WTC11 (cell line): ENCODE data around the gene RTN4. TPM values are rescaled to one million over a fixed set of nuclear protein-coding genes. Genes with fewer than 3 reads are reported as not detected.
"Not testable (repeated sequence)": the region's sequence is repeated elsewhere in the genome, so short reads cannot be mapped to it uniquely, and the experiment has no call there.

Experiments
- ATAC-seq: fragments of 200-7000 bp; cut with Tn5 transposase; 2 replicates; pipeline ENCODE4 v1.10.0; 2021; ENCODE audit warnings: mild to moderate bottlenecking, moderate library complexity
- CTCF ChIA-PET: fragments of 300-600 bp; sonication (Branson Sonifier 250); formaldehyde crosslinking; loops from one replicate; lab custom pipeline; 2021; ENCODE audit warnings: antibody characterized with exemption; lab: Charles Lee
- POLR2A ChIA-PET: fragments of 350-600 bp; sonication (Branson Sonifier 250); formaldehyde crosslinking; loops from one replicate; lab custom pipeline; 2021; ENCODE audit warnings: antibody characterized with exemption; lab: Charles Lee
- DNase-seq: peaks from one replicate; pipeline ENCODE4 v3.0.0; 2021; ENCODE audit warnings: low spot score
- H3K27ac Mint-ChIP-seq: 2 replicates; pipeline ENCODE4 v1.8.0; 2021; ENCODE audit warnings: mixed read lengths
- H3K27me3 Mint-ChIP-seq: 2 replicates; pipeline ENCODE4 v1.8.0; 2021; ENCODE audit warnings: low read depth, mild to moderate bottlenecking, moderate library complexity, mixed read lengths
- H3K36me3 Mint-ChIP-seq: 2 replicates; pipeline ENCODE4 v1.8.0; 2021; ENCODE audit warnings: mixed read lengths
- H3K4me1 Mint-ChIP-seq: 2 replicates; pipeline ENCODE4 v1.8.0; 2022; ENCODE audit warnings: mixed read lengths
- H3K4me3 Mint-ChIP-seq: 2 replicates; pipeline ENCODE4 v1.8.0; 2021; ENCODE audit warnings: mild to moderate bottlenecking, moderate library complexity, mixed read lengths
- H3K9me3 Mint-ChIP-seq: 2 replicates; pipeline ENCODE4 v1.8.0; 2021; ENCODE audit warnings: mixed read lengths
- AFF4 ChIP-seq: sonication (generic); formaldehyde crosslinking; IDR thresholded peaks from 2 replicates; pipeline ENCODE4 v1.8.1; 2023; ENCODE audit warnings: mild to moderate bottlenecking, missing genetic modification reagents, borderline replicate concordance
- CREM ChIP-seq: sonication (generic); formaldehyde crosslinking; IDR thresholded peaks from 2 replicates; pipeline ENCODE4 v1.8.1; 2022; ENCODE audit warnings: mild to moderate bottlenecking, missing genetic modification reagents, moderate library complexity
- EMX1 ChIP-seq: fragments of 250-450 bp; sonication (Bioruptor Pico); IDR thresholded peaks from 2 replicates; pipeline ENCODE4 v1.8.0; 2021; ENCODE audit warnings: mild to moderate bottlenecking
- FOXP1 ChIP-seq: sonication (generic); formaldehyde crosslinking; IDR thresholded peaks from 2 replicates; pipeline ENCODE4 v1.8.0; 2022; ENCODE audit warnings: missing genetic modification reagents, mild to moderate bottlenecking, moderate library complexity, borderline replicate concordance
- HMGA2 ChIP-seq: fragments of 250-450 bp; sonication (Bioruptor Pico); IDR thresholded peaks from 2 replicates; pipeline ENCODE4 v1.4.0; 2021; ENCODE audit warnings: mild to moderate bottlenecking, moderate library complexity
- MAX ChIP-seq: sonication (generic); formaldehyde crosslinking; IDR thresholded peaks from 2 replicates; pipeline ENCODE4 v1.8.0; 2022; ENCODE audit warnings: mild to moderate bottlenecking, missing genetic modification reagents
- NFATC4 ChIP-seq: fragments of 250-450 bp; sonication (Bioruptor Pico); IDR thresholded peaks from 2 replicates; pipeline ENCODE4 v1.9.0; 2021; ENCODE audit warnings: mild to moderate bottlenecking
- NFE2L1 ChIP-seq: sonication (generic); formaldehyde crosslinking; IDR thresholded peaks from 2 replicates; pipeline ENCODE4 v1.8.1; 2023; ENCODE audit warnings: missing genetic modification reagents
- NR3C1 ChIP-seq: sonication (generic); formaldehyde crosslinking; conservative IDR thresholded peaks from 2 replicates; pipeline ENCODE4 v1.8.1; 2023; ENCODE audit warnings: low read depth, mild to moderate bottlenecking, missing genetic modification reagents
- PRDM15 ChIP-seq: sonication (generic); formaldehyde crosslinking; IDR thresholded peaks from 2 replicates; pipeline ENCODE4 v1.8.0; 2022; ENCODE audit warnings: missing genetic modification reagents
- PREB ChIP-seq: sonication (generic); formaldehyde crosslinking; IDR thresholded peaks from 2 replicates; pipeline ENCODE4 v1.8.1; 2022; ENCODE audit warnings: mild to moderate bottlenecking, missing genetic modification reagents, moderate library complexity, borderline replicate concordance
- RELA ChIP-seq: sonication (generic); formaldehyde crosslinking; IDR thresholded peaks from 2 replicates; pipeline ENCODE4 v1.8.1; 2022; ENCODE audit warnings: missing genetic modification reagents, mild to moderate bottlenecking, borderline replicate concordance
- SMAD3 ChIP-seq: sonication (generic); formaldehyde crosslinking; IDR thresholded peaks from 2 replicates; pipeline ENCODE4 v1.8.0; 2022; ENCODE audit warnings: missing genetic modification reagents, mild to moderate bottlenecking, borderline replicate concordance
- ZBTB43 ChIP-seq: sonication (generic); formaldehyde crosslinking; IDR thresholded peaks from 2 replicates; pipeline ENCODE4 v1.8.1; 2023; ENCODE audit warnings: mild to moderate bottlenecking, missing genetic modification reagents
- ZNF219 ChIP-seq: sonication (generic); formaldehyde crosslinking; IDR thresholded peaks from 2 replicates; pipeline ENCODE4 v1.8.0; 2023; ENCODE audit warnings: missing genetic modification reagents, mild to moderate bottlenecking, borderline replicate concordance
- ZNF232 ChIP-seq: sonication (generic); formaldehyde crosslinking; IDR thresholded peaks from 2 replicates; pipeline ENCODE4 v1.8.0; 2022; ENCODE audit warnings: mild to moderate bottlenecking, missing genetic modification reagents
- ZNF281 ChIP-seq: sonication (generic); formaldehyde crosslinking; IDR thresholded peaks from 2 replicates; pipeline ENCODE4 v1.8.0; 2023; ENCODE audit warnings: mild to moderate bottlenecking, missing genetic modification reagents
- ZNF396 ChIP-seq: fragments of 250-450 bp; sonication (Bioruptor Pico); IDR thresholded peaks from 2 replicates; pipeline ENCODE4 v1.8.0; 2021; ENCODE audit warnings: mild to moderate bottlenecking, moderate library complexity, borderline replicate concordance
- total RNA-seq: library from RNA; stranded (reverse); gene quantifications from 3 replicates; pipeline ENCODE4 v1.2.3, GENCODE V29; 2021

Gene RTN4
- total RNA-seq, 1 experiment from 2014 or later, result 202 TPM

- H3K4me1 Mint-ChIP-seq, DNase-seq, H3K27ac Mint-ChIP-seq, H3K36me3 Mint-ChIP-seq, ATAC-seq, H3K4me3 Mint-ChIP-seq, CTCF ChIA-PET, POLR2A ChIA-PET, H3K27me3 Mint-ChIP-seq: not testable (repeated sequence)
- peaks cover 10% of the 10 kb centered on the region; the same call in 1 of the 2 replicates for H3K9me3 Mint-ChIP-seq
These were observed 41.4 kb upstream of the RTN4 start for GRCh38 chr2:55091681-55092080.

GRCh38 chr2:55090702-55091101 lies 40.5 kb upstream of the RTN4 start:
- no peaks in the 10 kb centered on the region for H3K4me1 Mint-ChIP-seq
- no peak overlapping the region for H3K4me3 Mint-ChIP-seq
- ATAC-seq, result no peak
- H3K36me3 Mint-ChIP-seq, result no peaks in the 10 kb centered on the region
- H3K27ac Mint-ChIP-seq, result no peak overlapping the region
- no peaks in the 10 kb centered on the region for H3K27me3 Mint-ChIP-seq
- no peak for TF ChIP-seq CREM (CRISPR knock-in tag)
- no peak for TF ChIP-seq ZNF232 (CRISPR knock-in tag)
- DNase-seq, result no peak
- ChIA-PET CTCF (no interaction called here), POLR2A (no interaction called here)
- H3K9me3 Mint-ChIP-seq, result peaks cover 10% of the 10 kb centered on the region; the same call in 1 of the 2 replicates

GRCh38 chr2:55089726-55090125 lies 39.5 kb upstream of the RTN4 start:
- ATAC-seq, result no peak

More at GRCh38 chr2:55089726-55090125, 39.5 kb upstream of the RTN4 start:
- Mint-ChIP-seq H3K4me3 (no peak overlapping the region), H3K27me3 (no peaks in the 10 kb centered on the region), H3K4me1 (no peaks in the 10 kb centered on the region), H3K36me3 (no peaks in the 10 kb centered on the region), H3K9me3 (peaks cover 10% of the 10 kb centered on the region; the same call in 1 of the 2 replicates), H3K27ac (no peak overlapping the region)
- TF ChIP-seq EMX1 (CRISPR knock-in tag) (no peak), PREB (CRISPR knock-in tag) (no peak), NFATC4 (CRISPR knock-in tag) (no peak), MAX (CRISPR knock-in tag) (no peak), ZNF219 (CRISPR knock-in tag) (no peak), NR3C1 (CRISPR knock-in tag) (no peak), NFE2L1 (CRISPR knock-in tag) (no peak), PRDM15 (CRISPR knock-in tag) (no peak), AFF4 (CRISPR knock-in tag) (no peak), ZNF396 (no peak), HMGA2 (CRISPR knock-in tag) (no peak), SMAD3 (CRISPR knock-in tag) (no peak), RELA (CRISPR knock-in tag) (no peak), FOXP1 (CRISPR knock-in tag) (no peak), ZBTB43 (CRISPR knock-in tag) (no peak), ZNF281 (CRISPR knock-in tag) (no peak)
- CTCF ChIA-PET, result interaction anchor here (0.7 kb wide), 1 partner anchor 73 kb away, joined by 3 read pairs; no protein-coding TSS in a partner anchor
- no peak for DNase-seq
- POLR2A ChIA-PET, result no interaction called here
